ENCODE results near the gene EPB41L3. TPM values are rescaled to one million over a fixed set of nuclear protein-coding genes. Genes with fewer than 3 reads are reported as not detected.

EPB41L3 gene
- total RNA-seq, 4 donors from 2014 or later, result 27.3 to 40.4 (median 34.6) TPM

DNA sequence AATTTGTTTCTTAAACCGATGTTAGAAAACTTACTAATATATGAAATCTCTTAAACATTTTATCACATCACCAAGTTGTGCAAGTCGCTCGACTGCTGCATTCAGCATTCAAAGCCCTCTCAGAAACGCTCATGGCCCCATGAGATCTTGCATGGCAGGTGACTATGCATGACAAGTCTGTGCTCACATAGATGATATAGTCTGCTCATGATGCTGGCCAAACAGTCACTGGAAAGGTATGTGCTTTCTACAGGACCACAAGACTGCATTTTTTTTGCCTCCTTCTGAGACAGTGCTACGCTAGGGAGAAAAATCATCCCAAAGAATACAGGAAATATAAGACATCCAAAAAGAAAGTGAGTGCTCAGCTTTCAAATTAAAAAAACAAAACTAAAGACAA, 150.0 kb downstream of the EPB41L3 start:
- DNase-seq, result no peak
- TF ChIP-seq POLR2A (IDR thresholded peaks at IDR 0.05), result no peak
- TF ChIP-seq, protein P1, sequence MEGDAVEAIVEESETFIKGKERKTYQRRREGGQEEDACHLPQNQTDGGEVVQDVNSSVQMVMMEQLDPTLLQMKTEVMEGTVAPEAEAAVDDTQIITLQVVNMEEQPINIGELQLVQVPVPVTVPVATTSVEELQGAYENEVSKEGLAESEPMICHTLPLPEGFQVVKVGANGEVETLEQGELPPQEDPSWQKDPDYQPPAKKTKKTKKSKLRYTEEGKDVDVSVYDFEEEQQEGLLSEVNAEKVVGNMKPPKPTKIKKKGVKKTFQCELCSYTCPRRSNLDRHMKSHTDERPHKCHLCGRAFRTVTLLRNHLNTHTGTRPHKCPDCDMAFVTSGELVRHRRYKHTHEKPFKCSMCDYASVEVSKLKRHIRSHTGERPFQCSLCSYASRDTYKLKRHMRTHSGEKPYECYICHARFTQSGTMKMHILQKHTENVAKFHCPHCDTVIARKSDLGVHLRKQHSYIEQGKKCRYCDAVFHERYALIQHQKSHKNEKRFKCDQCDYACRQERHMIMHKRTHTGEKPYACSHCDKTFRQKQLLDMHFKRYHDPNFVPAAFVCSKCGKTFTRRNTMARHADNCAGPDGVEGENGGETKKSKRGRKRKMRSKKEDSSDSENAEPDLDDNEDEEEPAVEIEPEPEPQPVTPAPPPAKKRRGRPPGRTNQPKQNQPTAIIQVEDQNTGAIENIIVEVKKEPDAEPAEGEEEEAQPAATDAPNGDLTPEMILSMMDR (IDR thresholded peaks at IDR 0.05), result no peak
- H3K36me3 ChIP-seq, result no peaks in the 10 kb centered on the region
- no peaks in the 10 kb centered on the region for H3K27me3 ChIP-seq
- H3K27ac ChIP-seq, result no peak overlapping the region
- no peaks in the 10 kb centered on the region for H3K9me3 ChIP-seq
- 89 to 95% methylated on average over 5 of the region's 5 CpGs for WGBS, 2 donors
- H3K4me3 ChIP-seq (replicated peaks in 1 of 3), result no peak overlapping the region
- no peaks in the 10 kb centered on the region for H3K4me1 ChIP-seq
- intact Hi-C loops (cut with DNase I), result no loop called here

DNA sequence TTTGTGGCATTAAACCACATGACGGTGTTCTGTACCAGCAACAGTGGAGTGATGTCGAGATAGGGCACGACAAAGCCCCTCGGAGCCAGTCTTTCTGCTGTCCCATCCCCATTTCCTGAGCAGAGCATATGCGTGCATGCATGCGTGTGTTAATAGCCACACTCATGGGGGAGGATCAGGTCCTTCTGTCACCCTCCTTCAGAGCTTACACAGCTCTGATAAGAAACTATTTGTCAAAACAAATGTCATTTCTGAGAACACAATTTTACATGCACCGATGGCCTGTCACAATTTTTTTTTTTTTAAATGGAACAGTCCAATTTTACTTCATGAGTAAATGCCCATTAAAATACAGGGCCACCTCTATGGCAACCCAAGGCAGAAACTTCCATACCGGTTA, 152.4 kb downstream of the EPB41L3 start:
- Histone ChIP-seq H3K27me3 (no peaks in the 10 kb centered on the region), H3K36me3 (no peaks in the 10 kb centered on the region), H3K4me3 (replicated peaks in 1 of 3) (no peak overlapping the region), H3K27ac (no peak overlapping the region), H3K4me1 (no peaks in the 10 kb centered on the region), H3K9me3 (no peaks in the 10 kb centered on the region)
- TF ChIP-seq, protein P1 (IDR thresholded peaks at IDR 0.05), result no peak
- no peak for TF ChIP-seq POLR2A (IDR thresholded peaks at IDR 0.05)
- WGBS, 2 donors, result 87 to 92% methylated on average over 8 of the region's 8 CpGs
- intact Hi-C loops (cut with DNase I), result no loop called here
- no peak for DNase-seq

DNA sequence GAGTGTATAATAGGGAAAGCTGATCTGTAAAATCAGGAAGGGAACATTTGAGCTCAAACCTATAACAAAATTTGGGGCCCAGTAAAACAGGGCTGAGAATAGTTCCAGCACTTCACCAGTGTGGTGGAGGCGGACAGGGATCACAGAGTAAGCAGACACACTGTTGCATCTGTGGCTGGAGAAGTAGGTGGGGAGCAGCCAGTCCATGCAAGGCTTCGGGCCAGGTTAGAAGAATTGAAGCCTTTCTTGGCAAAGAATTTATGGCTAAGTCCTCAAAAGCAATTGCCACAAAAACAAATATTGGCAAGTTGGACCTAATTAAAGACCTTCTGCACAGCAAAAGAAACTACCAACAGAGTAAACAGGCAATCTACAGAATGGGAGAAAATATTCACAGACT, 154.4 kb downstream of the EPB41L3 start:
- Histone ChIP-seq H3K36me3 (no peaks in the 10 kb centered on the region), H3K4me3 (replicated peaks in 1 of 3) (no peak overlapping the region), H3K4me1 (no peaks in the 10 kb centered on the region), H3K27me3 (no peaks in the 10 kb centered on the region), H3K9me3 (no peaks in the 10 kb centered on the region), H3K27ac (no peak overlapping the region)
- TF ChIP-seq, protein P1 (IDR thresholded peaks at IDR 0.05), result no peak
- no peak for TF ChIP-seq POLR2A (IDR thresholded peaks at IDR 0.05)
- 49 to 54% methylated on average over 2 of the region's 2 CpGs for WGBS, 2 donors
- intact Hi-C loops (cut with DNase I), result no loop called here
- DNase-seq, result peak; percentile 6 to 38

DNA sequence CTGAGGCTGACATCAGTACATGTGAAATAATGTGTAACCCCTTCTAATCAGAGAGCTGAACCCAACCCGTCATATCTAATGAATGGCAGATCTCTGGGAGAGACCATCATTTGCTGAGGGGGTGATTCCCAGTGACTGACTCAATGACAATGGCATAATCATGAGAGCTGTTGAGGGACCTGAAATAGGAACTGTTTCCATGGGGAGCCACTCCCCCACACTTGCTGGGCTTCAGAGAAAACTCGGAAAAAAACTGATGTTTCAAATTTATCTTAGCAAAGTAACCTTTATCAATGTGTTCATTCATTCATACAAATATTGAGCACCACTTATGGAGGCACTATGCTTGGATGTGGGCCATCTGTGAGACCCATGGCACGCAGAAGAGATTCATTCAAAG, 154.9 kb downstream of the EPB41L3 start:
- no peaks in the 10 kb centered on the region for H3K36me3 ChIP-seq
- no peak for DNase-seq
- no peak overlapping the region for H3K27ac ChIP-seq
- no peaks in the 10 kb centered on the region for H3K9me3 ChIP-seq
- WGBS, 2 donors, result 63 to 66% methylated on average over 3 of the region's 3 CpGs
- no peaks in the 10 kb centered on the region for H3K27me3 ChIP-seq
- TF ChIP-seq, protein P1 (IDR thresholded peaks at IDR 0.05), result no peak
- no peak for TF ChIP-seq POLR2A (IDR thresholded peaks at IDR 0.05)
- H3K4me1 ChIP-seq, result no peaks in the 10 kb centered on the region
- intact Hi-C loops (cut with DNase I), result no loop called here
- H3K4me3 ChIP-seq (replicated peaks in 1 of 3), result no peak overlapping the region

DNA sequence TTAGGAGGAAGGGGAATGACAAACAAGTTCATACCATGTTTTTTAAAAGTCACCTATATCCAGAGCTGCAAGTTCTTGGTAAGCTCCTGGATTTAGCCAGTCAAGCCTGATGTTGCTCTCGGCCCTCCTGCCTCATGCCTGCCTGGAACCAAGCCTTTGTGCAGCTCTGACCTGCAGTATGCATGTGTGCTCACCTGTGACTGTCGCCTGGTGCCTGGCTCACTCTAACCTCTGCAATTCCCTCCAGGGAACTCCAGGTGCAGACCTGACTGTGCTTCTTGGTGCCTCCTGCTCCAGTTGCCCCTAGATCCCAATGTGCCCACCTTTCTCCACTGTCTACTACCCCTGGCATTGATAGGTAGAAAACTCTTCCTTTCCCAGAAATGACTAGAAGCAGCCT, 163.2 kb downstream of the EPB41L3 start:
- WGBS, 2 donors, result 41 to 45% methylated on average over 2 of the region's 2 CpGs
- H3K27ac ChIP-seq, result no peak overlapping the region
- H3K36me3 ChIP-seq, result no peaks in the 10 kb centered on the region
- no peak overlapping the region for H3K4me3 ChIP-seq (replicated peaks in 1 of 3)
- H3K9me3 ChIP-seq, result no peaks in the 10 kb centered on the region
- intact Hi-C loops (cut with DNase I), result no loop called here
- peak; percentile 48 to 68 for DNase-seq
- H3K4me1 ChIP-seq, result no peaks in the 10 kb centered on the region
- no peaks in the 10 kb centered on the region for H3K27me3 ChIP-seq
- no peak for TF ChIP-seq POLR2A (IDR thresholded peaks at IDR 0.05)

DNA sequence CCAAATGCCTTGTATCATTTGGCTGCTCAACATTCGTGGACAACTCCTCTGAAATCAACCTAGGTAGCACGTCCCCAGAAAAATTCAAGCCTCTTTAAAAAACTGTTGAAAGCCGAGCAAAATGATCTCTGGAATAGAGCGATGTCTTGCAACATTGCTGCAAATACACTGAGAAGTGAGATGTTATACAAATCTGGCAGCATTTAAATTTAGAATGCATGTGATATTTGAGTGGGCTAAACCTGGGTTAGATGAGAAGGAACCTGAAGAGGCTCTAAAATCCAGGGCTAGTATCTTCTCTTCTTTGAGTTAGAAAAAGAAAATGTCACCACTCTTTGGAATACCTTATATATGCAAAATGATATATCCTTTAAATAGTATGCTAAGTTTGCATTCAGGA, 166.8 kb downstream of the EPB41L3 start:
- Histone ChIP-seq H3K27ac (no peak overlapping the region), H3K36me3 (no peaks in the 10 kb centered on the region), H3K27me3 (no peaks in the 10 kb centered on the region), H3K9me3 (no peaks in the 10 kb centered on the region), H3K4me3 (replicated peaks in 1 of 3) (no peak overlapping the region), H3K4me1 (no peaks in the 10 kb centered on the region)
- whole genome bisulfite sequencing, 2 donors, result 84 to 87% methylated on average over 4 of the region's 4 CpGs
- DNase-seq, result no peak
- no peak for TF ChIP-seq POLR2A (IDR thresholded peaks at IDR 0.05)
- TF ChIP-seq, protein P1 (IDR thresholded peaks at IDR 0.05), result no peak
- intact Hi-C loops (cut with DNase I), result no loop called here

Measured in thyroid gland (tissue), 4 donors.